NCI-H2107 treated with DMSO at 0.1 percent for 48 hours (cell line): ENCODE measurements around the gene LSM7.
A peak's percentile ranks its signal among the peaks of the same experiment; 100 is the strongest.
"Not testable (repeated sequence)": the region's sequence is repeated elsewhere in the genome, so short reads cannot be mapped to it uniquely, and the experiment has no call there.

Experiments
- DNase-seq: peaks from one replicate; lab custom pipeline; 2025; ENCODE audit not compliant: unreplicated experiment; lab: John Stamatoyannopoulos, UW

LSM7 gene

GRCh38 chr19:2281265-2282061 is 46.9 kb downstream of the LSM7 start:
- DNase-seq: not testable (repeated sequence)

GRCh38 chr19:2280633-2281264 is 47.6 kb downstream of the LSM7 start:
- no peak for DNase-seq

GRCh38 chr19:2278459-2279158 is 49.8 kb downstream of the LSM7 start:
- no peak for DNase-seq

- no peak for DNase-seq
These were observed 51.2 kb downstream of the LSM7 start for GRCh38 chr19:2277138-2277537.

- DNase-seq: no peak
These were observed 51.9 kb downstream of the LSM7 start for GRCh38 chr19:2276429-2276986.

GRCh38 chr19:2275588-2276428 is 52.6 kb downstream of the LSM7 start:
- DNase-seq: no peak

- DNase-seq: peak; percentile 40
These were observed 53.4 kb downstream of the LSM7 start for GRCh38 chr19:2274931-2275535.

- no peak for DNase-seq
These were observed 54.1 kb downstream of the LSM7 start for GRCh38 chr19:2274185-2274711.

- peak; percentile 55 for DNase-seq
These were observed 54.8 kb downstream of the LSM7 start for GRCh38 chr19:2273356-2274184.
